Hindlimb muscle (tissue), 1 donor: ENCODE data around the gene NFATC3. TPM values are rescaled to one million over a fixed set of nuclear protein-coding genes. Genes with fewer than 3 reads are reported as not detected.

Source experiments
- DNase-seq: peaks from one replicate; pipeline ENCODE4 v3.0.0-alpha.2; 2013
- polyA plus RNA-seq: library from polyadenylated mRNA; unstranded; fragments of 120-200 nt; gene quantifications from one replicate; pipeline ENCODE4 v1.2.1, GENCODE V29; 2013; ENCODE audit not compliant: insufficient read length

Gene NFATC3
- polyA plus RNA-seq, 1 donor: 30.2 TPM

DNA sequence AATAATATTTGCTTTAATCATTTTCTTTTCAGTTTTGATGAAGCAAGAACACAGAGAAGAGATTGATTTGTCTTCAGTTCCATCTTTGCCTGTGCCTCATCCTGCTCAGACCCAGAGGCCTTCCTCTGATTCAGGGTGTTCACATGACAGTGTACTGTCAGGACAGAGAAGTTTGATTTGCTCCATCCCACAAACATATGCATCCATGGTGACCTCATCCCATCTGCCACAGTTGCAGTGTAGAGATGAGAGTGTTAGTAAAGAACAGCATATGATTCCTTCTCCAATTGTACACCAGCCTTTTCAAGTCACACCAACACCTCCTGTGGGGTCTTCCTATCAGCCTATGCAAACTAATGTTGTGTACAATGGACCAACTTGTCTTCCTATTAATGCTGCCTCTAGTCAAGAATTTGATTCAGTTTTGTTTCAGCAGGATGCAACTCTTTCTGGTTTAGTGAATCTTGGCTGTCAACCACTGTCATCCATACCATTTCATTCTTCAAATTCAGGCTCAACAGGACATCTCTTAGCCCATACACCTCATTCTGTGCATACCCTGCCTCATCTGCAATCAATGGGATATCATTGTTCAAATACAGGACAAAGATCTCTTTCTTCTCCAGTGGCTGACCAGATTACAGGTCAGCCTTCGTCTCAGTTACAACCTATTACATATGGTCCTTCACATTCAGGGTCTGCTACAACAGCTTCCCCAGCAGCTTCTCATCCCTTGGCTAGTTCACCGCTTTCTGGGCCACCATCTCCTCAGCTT is 105.8 kb downstream of the NFATC3 start:
- DNase-seq: no peak

GRCh38 chr16:68194251-68194650 is 109.1 kb downstream of the NFATC3 start:
- no peak for DNase-seq

DNA sequence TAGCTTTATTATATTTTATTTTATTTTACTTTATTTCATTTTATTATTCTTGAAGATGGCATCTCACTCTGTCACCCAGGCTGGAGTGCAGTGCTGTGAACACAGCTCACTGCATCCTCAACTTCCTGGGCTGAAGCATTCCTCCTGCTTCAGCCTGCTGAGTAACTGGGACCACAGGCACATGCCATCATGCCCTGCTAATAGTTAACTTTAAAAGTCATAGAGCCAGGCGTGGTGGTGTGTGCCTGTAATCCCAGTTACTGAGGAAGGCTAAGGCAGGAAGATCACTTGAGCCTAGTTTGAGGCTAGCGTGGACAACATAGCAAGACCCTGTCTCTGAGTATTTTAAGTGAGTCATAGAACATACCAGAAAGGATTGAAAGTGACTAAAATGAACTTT is 112.1 kb downstream of the NFATC3 start:
- no peak for DNase-seq

- DNase-seq: no peak
These were observed 115.1 kb downstream of the NFATC3 start for GRCh38 chr16:68200088-68200783.

DNA sequence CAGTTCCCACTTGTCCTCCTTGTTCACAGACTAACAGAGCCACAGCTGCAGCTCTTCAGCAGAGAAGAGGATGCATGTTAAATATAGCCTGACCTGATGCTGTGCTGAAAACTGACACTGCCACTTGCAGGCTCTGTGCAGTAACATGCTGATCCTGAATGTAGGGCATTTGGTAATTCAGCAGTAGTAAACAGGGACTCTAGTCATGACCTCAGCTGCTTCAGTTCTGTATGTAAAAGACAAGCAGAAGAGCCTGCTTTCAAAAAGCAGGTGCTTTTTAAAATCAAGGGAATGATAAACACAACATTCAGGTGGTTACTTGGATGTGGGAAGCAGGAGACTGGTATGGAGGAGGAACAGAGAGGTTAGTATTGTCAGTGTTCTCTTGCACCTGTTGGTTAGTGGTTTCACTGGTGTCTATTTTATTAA is 116.9 kb downstream of the NFATC3 start:
- DNase-seq: no peak

GRCh38 chr16:68206245-68206644 is 121.1 kb downstream of the NFATC3 start:
- no peak for DNase-seq

DNA sequence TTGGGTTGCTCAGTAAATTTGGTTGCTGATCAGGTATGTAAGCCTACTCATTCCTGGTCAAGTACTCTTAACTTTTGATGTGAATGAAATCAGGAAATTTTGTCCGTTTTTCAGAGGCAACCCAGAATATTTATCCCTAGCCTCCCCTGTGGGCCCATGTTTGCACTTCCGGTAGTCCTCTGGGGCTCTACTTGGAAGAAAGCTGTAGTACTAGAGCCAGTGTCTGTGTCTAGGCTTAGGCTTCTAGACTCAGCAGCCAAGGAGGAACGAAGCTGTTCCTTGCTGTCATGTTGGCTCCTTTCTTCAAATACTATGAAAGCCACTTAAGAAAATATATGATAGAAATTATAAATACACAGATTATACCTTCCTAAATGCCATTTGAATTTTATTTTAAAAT is 129.6 kb downstream of the NFATC3 start:
- DNase-seq: no peak

GRCh38 chr16:68215302-68215701 is 130.1 kb downstream of the NFATC3 start:
- DNase-seq: no peak

DNA sequence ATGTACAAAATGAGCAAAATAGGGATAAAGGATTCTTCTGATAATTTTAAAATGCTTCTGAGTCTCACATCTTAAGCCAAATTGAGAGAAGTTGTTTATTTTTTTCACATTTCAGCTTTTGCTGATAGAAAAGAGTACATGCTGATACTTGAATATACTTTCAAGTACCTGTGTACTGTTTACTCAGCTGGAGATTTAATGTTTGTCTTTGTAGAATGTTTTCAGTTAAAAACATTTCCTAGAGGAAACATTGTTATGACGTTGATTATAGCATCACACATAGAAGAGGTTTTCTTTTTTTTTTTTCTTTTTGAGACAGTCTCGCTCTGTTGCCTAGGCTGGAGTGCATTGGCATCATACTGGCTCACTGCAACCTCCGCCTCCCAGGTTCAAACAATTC is 131.1 kb downstream of the NFATC3 start:
- no peak for DNase-seq

DNA sequence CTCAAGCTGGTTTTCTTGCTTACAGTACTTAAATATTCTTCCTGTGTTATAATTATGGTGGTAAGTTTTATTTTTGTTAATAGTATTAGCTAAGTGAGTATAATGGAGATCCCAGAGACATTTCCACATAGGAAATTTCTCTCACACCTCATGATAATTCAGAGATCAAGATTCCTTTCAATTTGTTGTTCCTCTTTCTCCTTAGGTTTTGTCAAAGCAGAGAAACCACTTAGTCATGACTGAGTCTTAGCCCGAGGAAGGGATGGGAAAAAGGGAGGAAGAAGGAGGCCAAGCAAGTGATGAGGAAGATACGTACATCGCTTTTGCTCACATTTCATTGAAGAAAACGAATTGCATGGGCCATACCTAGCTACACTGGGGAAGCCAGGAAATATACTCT is 132.3 kb downstream of the NFATC3 start:
- DNase-seq: no peak

GRCh38 chr16:68219725-68220351 is 134.7 kb downstream of the NFATC3 start:
- no peak for DNase-seq

GRCh38 chr16:68223072-68223471 is 137.9 kb downstream of the NFATC3 start:
- no peak for DNase-seq

DNA sequence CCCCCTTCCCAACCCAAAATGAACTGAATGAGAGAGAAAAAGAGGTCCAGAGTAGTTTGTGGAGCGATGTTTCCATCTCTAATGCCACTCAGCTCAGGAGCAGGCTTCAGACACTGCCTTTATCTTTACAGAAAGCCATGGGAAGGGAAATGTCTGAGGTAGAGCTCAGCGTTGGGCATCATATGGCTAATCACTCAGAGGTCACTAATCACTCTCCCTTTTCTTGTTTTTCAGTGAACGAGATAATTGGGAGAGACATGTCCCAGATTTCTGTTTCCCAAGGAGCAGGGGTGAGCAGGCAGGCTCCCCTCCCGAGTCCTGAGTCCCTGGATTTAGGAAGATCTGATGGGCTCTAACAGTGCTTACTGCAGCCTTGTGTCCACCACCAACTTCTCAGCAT is 140.9 kb downstream of the NFATC3 start:
- no peak for DNase-seq

DNA sequence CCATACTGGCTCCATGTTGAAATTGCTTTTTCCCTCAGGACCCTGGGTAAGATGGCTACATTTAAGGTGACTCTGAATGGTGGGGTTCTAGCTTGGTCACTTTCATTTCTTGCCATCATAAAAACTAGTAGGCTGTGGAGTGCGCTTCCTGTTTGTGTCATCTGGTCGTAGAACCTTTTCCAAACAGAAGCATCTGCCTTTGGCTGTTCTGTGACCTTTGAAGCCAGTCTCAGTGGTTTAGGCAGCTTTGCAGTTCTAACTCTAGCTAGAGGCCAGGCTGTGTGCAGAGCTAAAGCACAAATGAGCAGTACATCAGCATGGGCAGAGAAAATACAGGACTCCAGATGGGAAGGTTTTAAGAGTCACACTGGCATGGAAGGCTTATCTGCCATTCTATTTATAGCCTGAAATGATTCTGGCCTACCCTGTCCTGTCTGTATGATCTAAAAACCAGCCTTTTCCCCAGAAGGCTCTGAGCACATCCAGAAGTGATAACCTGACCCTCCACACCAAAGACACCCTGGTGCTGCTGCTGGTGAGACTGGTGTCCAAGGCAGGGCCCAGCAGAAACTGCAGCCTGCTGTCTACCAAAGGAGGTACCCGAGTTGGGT is 142.1 kb downstream of the NFATC3 start:
- no peak for DNase-seq

GRCh38 chr16:68227850-68228553 is 142.8 kb downstream of the NFATC3 start:
- no peak for DNase-seq

DNA sequence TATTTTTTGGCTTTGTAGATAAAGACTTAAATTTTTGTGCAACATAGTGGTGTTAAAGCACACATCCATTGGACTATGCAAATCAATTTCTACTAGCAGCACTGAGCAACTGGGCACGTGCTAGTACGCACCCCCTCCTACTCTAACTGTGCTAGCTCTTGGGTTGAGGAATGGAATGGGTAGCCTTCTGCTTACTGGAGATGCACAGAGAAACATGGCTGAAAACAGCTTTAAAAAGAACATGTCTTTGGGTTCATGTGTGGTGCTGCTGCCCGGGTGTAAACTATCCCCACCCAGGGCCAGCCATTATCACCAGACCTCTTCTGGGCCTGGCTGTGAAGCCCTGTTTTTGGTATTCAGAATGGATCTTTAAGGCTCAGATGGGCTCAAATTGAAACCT is 143.5 kb downstream of the NFATC3 start:
- no peak for DNase-seq

- DNase-seq: peak; percentile 66
These were observed 144.4 kb downstream of the NFATC3 start for GRCh38 chr16:68229431-68230175.

DNA sequence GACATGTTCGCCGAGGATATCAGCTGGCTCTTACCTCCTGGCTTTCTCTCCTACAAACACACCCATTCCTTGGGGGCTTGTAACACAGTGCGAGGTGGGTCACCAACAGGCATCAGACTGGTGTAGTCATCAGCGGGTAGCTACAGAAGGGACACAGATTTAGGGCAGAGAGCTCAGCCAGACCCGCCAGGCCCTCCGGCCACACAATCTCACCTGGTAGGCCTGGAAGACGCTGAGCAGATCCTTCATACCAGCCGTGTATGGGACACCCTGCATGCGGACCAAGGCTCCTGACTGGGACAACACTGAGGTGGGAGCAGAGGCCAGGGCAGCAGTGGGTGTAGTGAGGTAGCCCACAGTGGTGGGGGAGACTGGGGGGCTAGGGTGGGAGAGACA is 145.0 kb downstream of the NFATC3 start:
- DNase-seq: no peak

GRCh38 chr16:68230956-68231355 is 145.8 kb downstream of the NFATC3 start:
- DNase-seq: no peak

GRCh38 chr16:68231384-68232136 is 146.4 kb downstream of the NFATC3 start:
- no peak for DNase-seq

DNA sequence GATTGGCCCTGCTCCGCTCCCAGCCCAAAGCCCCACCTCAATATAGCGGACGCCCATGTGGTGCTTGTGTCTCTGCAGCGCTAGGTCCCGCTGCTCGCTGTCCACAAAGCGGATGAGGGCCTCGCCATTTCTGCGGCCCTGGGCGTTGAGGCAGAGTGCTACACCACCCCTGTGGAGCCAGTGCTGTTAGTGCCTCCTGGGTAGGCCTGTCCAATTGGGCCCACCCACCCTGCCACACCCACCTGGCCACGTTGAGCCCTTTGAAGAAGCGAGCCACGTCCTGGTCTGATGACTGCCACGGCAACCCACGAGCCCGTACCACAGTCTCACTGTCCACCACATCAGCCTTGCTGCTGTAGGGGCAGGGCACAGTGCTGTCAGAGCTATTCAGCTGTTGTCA is 147.2 kb downstream of the NFATC3 start:
- no peak for DNase-seq
